Measurements from ENCODE around the gene RGS5. TPM values are rescaled to one million over a fixed set of nuclear protein-coding genes. Genes with fewer than 3 reads are reported as not detected.

The RGS5 gene
- total RNA-seq, 1 experiment from 2014 or later: 3.6 TPM

- Histone ChIP-seq H3K79me2 (ENCODE audit: low read depth) (no peaks in the 10 kb centered on the region), H4K20me1 (ENCODE audit: insufficient read depth) (no peaks in the 10 kb centered on the region), H3K36me3 (ENCODE audit: low read depth) (no peaks in the 10 kb centered on the region), H3K9me2 (ENCODE audit: insufficient read depth) (no peaks in the 10 kb centered on the region; the same call in 1 of the 2 replicates), H3K4me1 (replicated peaks; ENCODE audit: insufficient read depth) (no peaks in the 10 kb centered on the region), H3F3A (ENCODE audit: insufficient read depth, low read depth) (no peaks in the 10 kb centered on the region), H3K9me3 (ENCODE audit: insufficient read depth, low read depth) (no peaks in the 10 kb centered on the region), H3K4me3 (no peak overlapping the region), H3K27me3 (ENCODE audit: insufficient read depth, low read depth) (no peaks in the 10 kb centered on the region), H3K27ac (no peak overlapping the region), H3K4me2 (no peak overlapping the region), H2AFZ (no peak overlapping the region)
- ChIA-PET POLR2A (ENCODE audit: unreplicated experiment) (no interaction called here), CTCF (no interaction called here)
- TF ChIP-seq EZH2 (IDR thresholded peaks at IDR 0.05; ENCODE audit: low read depth) (no peak), CTCF (conservative IDR thresholded peaks at IDR 0.05) (no peak)
- DNase-seq: no peak
- intact Hi-C loops (cut with micrococcal nuclease; ENCODE audit: unreplicated experiment): loop anchor here (5.0 kb wide), 1 partner anchor 51 kb away; no protein-coding TSS in a partner anchor
- BruUV-seq (replicated peaks): no TSS peak
These were observed 86.8 kb downstream of the RGS5 start for GRCh38 chr1:163115887-163116286.

DNA sequence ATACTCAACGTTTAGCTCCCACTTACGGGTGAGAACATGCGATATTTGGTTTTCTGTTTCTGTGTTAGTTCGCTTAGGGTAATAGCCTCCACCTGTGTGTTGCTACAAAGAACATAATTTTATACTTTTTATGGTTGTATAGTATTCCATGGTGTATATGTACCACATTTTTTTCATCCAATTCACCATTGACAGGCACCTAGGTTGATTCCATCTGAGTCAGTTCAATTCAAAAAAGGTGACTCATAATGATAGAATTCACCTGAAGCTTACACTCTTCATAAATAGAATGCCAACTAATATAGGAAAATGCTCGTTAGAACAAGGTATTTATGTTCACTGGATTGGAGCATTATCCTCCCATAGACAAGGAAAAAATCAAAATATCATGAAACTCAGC is 95.1 kb downstream of the RGS5 start:
- no peaks in the 10 kb centered on the region for H3F3A ChIP-seq (ENCODE audit: insufficient read depth, low read depth)
- no TSS peak for BruUV-seq (replicated peaks)
- no peak for DNase-seq
- no peaks in the 10 kb centered on the region for H3K27me3 ChIP-seq (ENCODE audit: insufficient read depth, low read depth)
- no peaks in the 10 kb centered on the region for H3K36me3 ChIP-seq (ENCODE audit: low read depth)
- H4K20me1 ChIP-seq (ENCODE audit: insufficient read depth): no peaks in the 10 kb centered on the region
- no peaks in the 10 kb centered on the region for H3K79me2 ChIP-seq (ENCODE audit: low read depth)
- no peak for TF ChIP-seq EZH2 (IDR thresholded peaks at IDR 0.05; ENCODE audit: low read depth)
- no peak for TF ChIP-seq CTCF (conservative IDR thresholded peaks at IDR 0.05)
- H3K9me2 ChIP-seq (ENCODE audit: insufficient read depth): no peaks in the 10 kb centered on the region
- no peak overlapping the region for H3K4me2 ChIP-seq
- no peak overlapping the region for H3K27ac ChIP-seq
- CTCF ChIA-PET: no interaction called here
- POLR2A ChIA-PET (ENCODE audit: unreplicated experiment): no interaction called here
- no peak overlapping the region for H2AFZ ChIP-seq
- H3K4me1 ChIP-seq (replicated peaks; ENCODE audit: insufficient read depth): no peaks in the 10 kb centered on the region
- no peaks in the 10 kb centered on the region; the same call in 1 of the 2 replicates for H3K9me3 ChIP-seq (ENCODE audit: insufficient read depth, low read depth)
- H3K4me3 ChIP-seq: no peak overlapping the region
- intact Hi-C loops (cut with micrococcal nuclease; ENCODE audit: unreplicated experiment): no loop called here

GRCh38 chr1:163106364-163106987 is 96.2 kb downstream of the RGS5 start:
- H3K4me3 ChIP-seq: no peak overlapping the region
- no peaks in the 10 kb centered on the region for H4K20me1 ChIP-seq (ENCODE audit: insufficient read depth)
- ChIA-PET CTCF (no interaction called here), POLR2A (ENCODE audit: unreplicated experiment) (no interaction called here)
- H3K36me3 ChIP-seq (ENCODE audit: low read depth): no peaks in the 10 kb centered on the region
- no peaks in the 10 kb centered on the region; the same call in 1 of the 2 replicates for H3K9me3 ChIP-seq (ENCODE audit: insufficient read depth, low read depth)
- intact Hi-C loops (cut with micrococcal nuclease; ENCODE audit: unreplicated experiment): no loop called here
- H3K4me1 ChIP-seq (replicated peaks; ENCODE audit: insufficient read depth): no peaks in the 10 kb centered on the region
- no TSS peak for BruUV-seq (replicated peaks)
- no peak overlapping the region for H2AFZ ChIP-seq
- no peak overlapping the region for H3K4me2 ChIP-seq
- no peak for DNase-seq
- H3F3A ChIP-seq (ENCODE audit: insufficient read depth, low read depth): no peaks in the 10 kb centered on the region
- H3K79me2 ChIP-seq (ENCODE audit: low read depth): no peaks in the 10 kb centered on the region
- H3K27me3 ChIP-seq (ENCODE audit: insufficient read depth, low read depth): no peaks in the 10 kb centered on the region
- H3K9me2 ChIP-seq (ENCODE audit: insufficient read depth): no peaks in the 10 kb centered on the region
- H3K27ac ChIP-seq: no peak overlapping the region
- TF ChIP-seq CTCF (conservative IDR thresholded peaks at IDR 0.05) (no peak), EZH2 (IDR thresholded peaks at IDR 0.05; ENCODE audit: low read depth) (no peak)

Data from PC-9 (cell line).